Trophoblast cell (in vitro differentiated cells and primary cell): Measurements from ENCODE around the gene DDRGK1.
A peak's percentile ranks its signal among the peaks of the same experiment; 100 is the strongest.

Source experiments
- DNase-seq, 2 donors: peaks; one replicate each; pipeline ENCODE4 v3.0.0-alpha.2; 2016
- H2AFZ ChIP-seq: 2 replicates; pipeline ENCODE4 v1.6.1; 2013; ENCODE audit warnings: low read length, moderate library complexity, mild to moderate bottlenecking; ENCODE audit not compliant: insufficient read depth, poor library complexity
- H2AK5ac ChIP-seq: 2 replicates; pipeline ENCODE4 v1.6.1; 2013; ENCODE audit warnings: mild to moderate bottlenecking, low read length
- H2BK120ac ChIP-seq: 2 replicates; pipeline ENCODE4 v1.6.1; 2013; ENCODE audit warnings: low read length, mild to moderate bottlenecking, moderate library complexity; ENCODE audit not compliant: insufficient read depth, poor library complexity
- H2BK12ac ChIP-seq: 2 replicates; pipeline ENCODE4 v1.6.1; 2013; ENCODE audit warnings: mild to moderate bottlenecking, low read length, moderate library complexity
- H2BK5ac ChIP-seq: 2 replicates; pipeline ENCODE4 v1.6.1; 2013; ENCODE audit warnings: low read length, low read depth, moderate library complexity, mild to moderate bottlenecking; ENCODE audit not compliant: poor library complexity
- H3K14ac ChIP-seq: 2 replicates; pipeline ENCODE4 v1.6.1; 2013; ENCODE audit warnings: mild to moderate bottlenecking, low read length
- H3K18ac ChIP-seq: 2 replicates; pipeline ENCODE4 v1.6.1; 2013; ENCODE audit warnings: mild to moderate bottlenecking, low read length
- H3K23ac ChIP-seq: 2 replicates; pipeline ENCODE4 v1.6.1; 2013; ENCODE audit warnings: low read length
- H3K27ac ChIP-seq: 2 replicates; pipeline ENCODE4 v1.5.1; 2013; ENCODE audit warnings: low read depth, mild to moderate bottlenecking, inconsistent platforms, low read length, moderate library complexity
- H3K27me3 ChIP-seq: 2 replicates; pipeline ENCODE4 v1.6.1; 2013; ENCODE audit warnings: inconsistent platforms, mild to moderate bottlenecking, low read length, moderate library complexity; ENCODE audit not compliant: insufficient read depth
- H3K36me3 ChIP-seq, 2 experiments: 1 replicate in 1 of 2; 2 replicates in 1 of 2; pipeline ENCODE4 v1.6.1; 2013; ENCODE audit warnings: low read length in 2 of 2, mild to moderate bottlenecking in 2 of 2, moderate library complexity in 1 of 2; ENCODE audit not compliant: insufficient read depth in 2 of 2, control insufficient read depth in 1 of 2
- H3K4ac ChIP-seq: 2 replicates; pipeline ENCODE4 v1.6.1; 2013; ENCODE audit warnings: low read depth, mild to moderate bottlenecking, low read length, moderate library complexity
- H3K4me1 ChIP-seq, 2 experiments: 1 replicate in 1 of 2; 2 replicates in 1 of 2; pipeline ENCODE4 v1.6.1; 2013; ENCODE audit warnings: low read length in 2 of 2, mild to moderate bottlenecking in 2 of 2, moderate library complexity in 1 of 2; ENCODE audit not compliant: insufficient read depth in 2 of 2, control insufficient read depth in 1 of 2
- H3K4me2 ChIP-seq: 2 replicates; pipeline ENCODE4 v1.6.1; 2013; ENCODE audit warnings: inconsistent platforms, mild to moderate bottlenecking, low read length, moderate library complexity
- H3K4me3 ChIP-seq: 2 replicates; pipeline ENCODE4 v1.5.1; 2013; ENCODE audit warnings: mild to moderate bottlenecking, low read depth, low read length, inconsistent platforms
- H3K79me1 ChIP-seq: one replicate; pipeline ENCODE4 v1.6.1; 2013; ENCODE audit warnings: low read length
- H3K79me2 ChIP-seq: 2 replicates; pipeline ENCODE4 v1.6.1; 2013; ENCODE audit warnings: low read length, mild to moderate bottlenecking; ENCODE audit not compliant: control insufficient read depth, insufficient read depth, poor library complexity
- H3K9ac ChIP-seq: 2 replicates; pipeline ENCODE4 v1.6.1; 2013; ENCODE audit warnings: mild to moderate bottlenecking, low read length
- H3K9me3 ChIP-seq: 2 replicates; pipeline ENCODE4 v1.6.1; 2013; ENCODE audit warnings: low read depth, mild to moderate bottlenecking, control low read depth, inconsistent platforms, low read length; ENCODE audit not compliant: insufficient read depth
- H4K12ac ChIP-seq: 2 replicates; pipeline ENCODE4 v1.6.1; 2013; ENCODE audit warnings: low read depth, mild to moderate bottlenecking, low read length, moderate library complexity
- H4K8ac ChIP-seq: 2 replicates; pipeline ENCODE4 v1.6.1; 2013; ENCODE audit warnings: low read depth, mild to moderate bottlenecking, low read length, moderate library complexity
- H4K91ac ChIP-seq: one replicate; pipeline ENCODE4 v1.6.1; 2013; ENCODE audit warnings: low read depth, mild to moderate bottlenecking, low read length, moderate library complexity
- WGBS: extraction: QIAGEN DNeasy Blood & Tissue Kit; methylation state at CpG from one replicate; pipeline ENCODE4 v1.1.7; 2013; ENCODE audit warnings: missing lambda C conversion rate; ENCODE audit not compliant: insufficient read length, insufficient coverage; ENCODE audit errors: extremely low coverage; 5-methylcytosine and 5-hydroxymethylcytosine counted together

The DDRGK1 gene

GRCh38 chr20:3163099-3164042 lies 41.1 kb downstream of the DDRGK1 start:
- Histone ChIP-seq H3K23ac (no peak overlapping the region), H2BK120ac (no peak overlapping the region), H3K9ac (no peak overlapping the region), H3K4me2 (no peak overlapping the region), H3K4me3 (no peak overlapping the region), H3K36me3 (peaks cover 2 to 11% of the 10 kb centered on the region in 2 experiments), H3K9me3 (no peaks in the 10 kb centered on the region), H2BK5ac (no peak overlapping the region), H3K27me3 (no peaks in the 10 kb centered on the region), H4K12ac (no peak overlapping the region), H3K4ac (no peak overlapping the region), H4K91ac (no peak overlapping the region), H2AK5ac (no peak overlapping the region), H3K27ac (no peak overlapping the region), H3K79me2 (peaks cover 12% of the 10 kb centered on the region), H2AFZ (no peak overlapping the region), H4K8ac (no peak overlapping the region), H2BK12ac (no peak overlapping the region), H3K14ac (no peak overlapping the region), H3K18ac (no peak overlapping the region), H3K79me1 (peaks cover 12% of the 10 kb centered on the region), H3K4me1 (peaks cover 6 to 13% of the 10 kb centered on the region in 2 experiments)
- WGBS, result no CpG with 5 or more reads among the region's 14 CpGs
- no peak for DNase-seq

GRCh38 chr20:3162080-3162611 lies 42.3 kb downstream of the DDRGK1 start:
- Histone ChIP-seq H3K23ac (no peak overlapping the region), H3K4ac (no peak overlapping the region), H4K8ac (no peak overlapping the region), H2BK5ac (no peak overlapping the region), H3K27ac (no peak overlapping the region), H3K14ac (no peak overlapping the region), H3K79me1 (peaks cover 4% of the 10 kb centered on the region), H3K9ac (no peak overlapping the region), H3K27me3 (no peaks in the 10 kb centered on the region), H2BK12ac (no peak overlapping the region), H3K79me2 (peaks cover 12% of the 10 kb centered on the region), H2BK120ac (no peak overlapping the region), H4K91ac (no peak overlapping the region), H3K4me2 (no peak overlapping the region), H3K4me3 (no peak overlapping the region), H3K9me3 (no peaks in the 10 kb centered on the region), H4K12ac (no peak overlapping the region), H3K4me1 (peaks cover 5 to 6% of the 10 kb centered on the region in 2 experiments), H3K18ac (no peak overlapping the region), H3K36me3 (peaks cover 2 to 11% of the 10 kb centered on the region in 2 experiments), H2AK5ac (no peak overlapping the region), H2AFZ (no peak overlapping the region)
- no peak for DNase-seq
- WGBS, result no CpG with 5 or more reads among the region's 11 CpGs

GRCh38 chr20:3161316-3162079 lies 43.0 kb downstream of the DDRGK1 start:
- Histone ChIP-seq H3K23ac (no peak overlapping the region), H3K79me2 (peaks cover 14% of the 10 kb centered on the region), H2AFZ (no peak overlapping the region), H4K8ac (peak overlapping the region; percentile 30), H3K4me1 (peaks cover 5 to 6% of the 10 kb centered on the region in 2 experiments), H3K14ac (no peak overlapping the region), H3K18ac (no peak overlapping the region), H3K27ac (no peak overlapping the region), H2BK5ac (no peak overlapping the region), H4K12ac (no peak overlapping the region), H3K9ac (no peak overlapping the region), H2BK12ac (no peak overlapping the region), H2BK120ac (no peak overlapping the region), H3K36me3 (peaks cover under 1 to 11% of the 10 kb centered on the region in 2 experiments), H3K79me1 (peaks cover 4% of the 10 kb centered on the region), H3K4me2 (no peak overlapping the region), H3K4ac (no peak overlapping the region), H3K27me3 (no peaks in the 10 kb centered on the region), H3K9me3 (no peaks in the 10 kb centered on the region), H3K4me3 (no peak overlapping the region), H2AK5ac (no peak overlapping the region), H4K91ac (no peak overlapping the region)
- DNase-seq, result no peak
- no CpG with 5 or more reads among the region's 5 CpGs for WGBS

- Histone ChIP-seq H3K18ac (no peak overlapping the region), H3K9ac (no peak overlapping the region), H2BK5ac (no peak overlapping the region), H2AFZ (no peak overlapping the region), H2BK120ac (no peak overlapping the region), H3K4me1 (peaks cover 5 to 6% of the 10 kb centered on the region in 2 experiments), H3K79me1 (peaks cover 4% of the 10 kb centered on the region), H3K27me3 (no peaks in the 10 kb centered on the region), H3K36me3 (peaks cover 0 to 5% of the 10 kb centered on the region in 2 experiments), H4K8ac (no peak overlapping the region), H2AK5ac (no peak overlapping the region), H3K4me2 (no peak overlapping the region), H3K27ac (no peak overlapping the region), H4K91ac (no peak overlapping the region), H3K14ac (no peak overlapping the region), H2BK12ac (no peak overlapping the region), H3K4ac (no peak overlapping the region), H3K23ac (no peak overlapping the region), H4K12ac (no peak overlapping the region), H3K79me2 (peaks cover 14% of the 10 kb centered on the region), H3K9me3 (no peaks in the 10 kb centered on the region), H3K4me3 (no peak overlapping the region)
- WGBS, result no CpG with 5 or more reads among the region's 6 CpGs
- no peak for DNase-seq
Observed at GRCh38 chr20:3160418-3160817, 44.1 kb downstream of the DDRGK1 start.
